GM19193 (cell line): Measurements from ENCODE around the gene TMEM214.

ENCODE experiments used
- POLR2A ChIP-seq: IDR thresholded peaks from 4 replicates; pipeline ENCODE4 v1.6.1; 2011; ENCODE audit not compliant: insufficient read depth, insufficient read length; ENCODE audit errors: extremely low read depth

Gene TMEM214

DNA sequence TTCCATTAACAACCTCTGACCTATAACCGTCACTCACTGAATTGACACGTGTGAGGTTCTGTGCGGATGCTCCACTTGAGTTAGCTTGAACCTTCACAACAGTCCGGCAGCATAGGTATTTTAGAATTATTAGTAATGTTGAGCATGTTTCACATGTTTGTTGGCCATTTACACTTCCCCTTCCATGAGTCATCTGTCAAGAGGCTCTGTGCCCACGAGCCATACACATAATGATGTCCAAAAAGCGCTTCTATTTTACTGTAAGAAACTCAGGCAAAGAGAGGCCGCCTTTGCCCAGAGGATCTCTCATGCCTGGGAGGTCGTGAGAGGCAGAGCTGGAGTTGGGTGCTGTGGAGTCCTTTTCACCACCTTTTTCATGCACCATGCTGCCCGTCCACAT lies 28.9 kb upstream of the TMEM214 start:
- no peak for TF ChIP-seq POLR2A

GRCh38 chr2:27006602-27007415 lies 26.0 kb upstream of the TMEM214 start:
- TF ChIP-seq POLR2A, result no peak

- TF ChIP-seq POLR2A, result no peak
Observed at GRCh38 chr2:27007416-27008374, 25.1 kb upstream of the TMEM214 start.

DNA sequence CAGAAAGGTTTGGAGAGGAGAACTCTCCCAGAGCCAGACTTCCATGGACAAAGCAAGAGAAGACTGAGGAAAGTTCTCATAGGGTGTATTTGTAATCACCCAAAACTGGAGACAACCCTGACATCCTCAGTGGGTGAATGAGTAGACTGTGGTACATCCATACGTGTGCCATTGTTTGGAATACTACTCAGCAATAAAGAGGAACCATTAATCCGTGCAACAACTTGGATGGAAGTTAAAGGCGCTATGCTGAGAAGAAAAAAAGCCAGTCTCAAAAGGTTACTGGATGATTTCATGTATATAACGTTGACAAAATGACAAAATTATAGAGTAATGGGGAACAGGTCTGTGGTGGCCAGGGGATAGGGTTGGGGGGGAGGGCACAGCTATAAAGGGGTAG lies 24.1 kb upstream of the TMEM214 start:
- TF ChIP-seq POLR2A, result no peak

DNA sequence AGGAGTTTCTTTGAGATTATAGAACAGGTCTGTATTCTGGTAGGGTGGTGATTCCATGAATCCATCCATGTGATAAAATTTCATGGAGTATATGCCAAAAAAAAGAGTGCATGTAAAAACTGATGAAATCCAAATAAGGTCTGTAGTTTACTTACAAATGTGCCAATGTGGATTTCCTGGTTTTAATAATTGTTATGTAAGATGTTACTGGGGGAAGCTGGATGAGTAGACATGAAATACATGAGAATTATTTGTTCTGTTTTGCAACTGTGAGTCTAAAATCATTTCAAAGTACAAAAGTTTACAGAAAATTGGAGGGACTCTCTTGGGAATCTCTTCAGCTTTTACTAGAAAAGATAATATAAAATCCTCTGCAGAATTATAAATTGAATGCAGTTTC lies 23.7 kb upstream of the TMEM214 start:
- no peak for TF ChIP-seq POLR2A

GRCh38 chr2:27009716-27010115 lies 23.0 kb upstream of the TMEM214 start:
- no peak for TF ChIP-seq POLR2A

DNA sequence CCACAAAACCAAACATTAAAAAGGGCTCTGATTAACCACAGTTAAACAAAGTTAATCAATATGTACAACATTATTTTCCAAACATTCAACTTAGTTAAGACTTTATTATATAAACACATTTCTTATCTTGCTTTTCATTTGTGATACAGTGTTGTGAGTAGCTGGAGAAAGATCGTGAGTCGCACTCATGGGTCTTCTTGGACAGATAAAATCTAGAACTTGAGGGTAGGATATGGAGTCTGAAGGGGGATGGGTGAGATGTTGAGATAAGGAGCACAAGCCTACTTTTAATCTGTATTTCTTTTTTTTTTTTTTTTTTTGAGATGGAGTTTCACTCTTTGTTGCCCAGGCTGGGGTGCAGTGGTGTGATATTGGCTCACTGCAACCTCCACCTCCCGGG lies 22.6 kb upstream of the TMEM214 start:
- TF ChIP-seq POLR2A, result no peak

GRCh38 chr2:27013738-27014137 lies 19.0 kb upstream of the TMEM214 start:
- TF ChIP-seq POLR2A, result no peak

DNA sequence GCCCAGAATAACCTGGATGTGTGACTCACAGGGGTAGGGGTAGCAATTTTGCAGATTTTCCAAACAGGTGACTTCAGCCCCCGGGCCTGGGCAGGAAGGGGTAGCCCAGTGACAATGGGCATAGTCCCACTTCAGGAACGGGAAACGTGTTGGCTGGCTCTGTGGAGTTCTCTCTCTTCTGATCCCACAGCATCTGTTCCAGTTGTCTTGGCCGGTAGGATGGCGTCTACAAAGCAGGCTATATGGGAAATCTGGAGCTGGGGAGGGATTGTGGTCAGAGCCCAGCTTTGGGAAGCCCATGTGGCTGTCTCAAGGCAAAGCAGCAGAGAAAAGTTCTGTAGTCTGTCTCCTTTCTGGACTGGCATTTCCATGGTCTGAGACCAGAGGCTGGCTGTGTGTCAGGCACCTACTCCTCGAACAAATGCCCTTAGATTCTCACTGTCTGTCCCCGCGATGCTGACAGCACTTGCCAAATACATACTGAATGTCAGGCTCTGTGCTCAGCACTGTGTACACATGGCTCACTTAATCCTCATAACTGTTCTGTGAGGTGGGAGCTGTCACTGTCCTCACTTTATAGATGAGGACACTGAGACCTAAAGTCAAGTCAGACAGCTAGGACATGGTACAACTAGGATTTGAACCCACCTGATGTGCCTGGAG lies 17.9 kb upstream of the TMEM214 start:
- no peak for TF ChIP-seq POLR2A

DNA sequence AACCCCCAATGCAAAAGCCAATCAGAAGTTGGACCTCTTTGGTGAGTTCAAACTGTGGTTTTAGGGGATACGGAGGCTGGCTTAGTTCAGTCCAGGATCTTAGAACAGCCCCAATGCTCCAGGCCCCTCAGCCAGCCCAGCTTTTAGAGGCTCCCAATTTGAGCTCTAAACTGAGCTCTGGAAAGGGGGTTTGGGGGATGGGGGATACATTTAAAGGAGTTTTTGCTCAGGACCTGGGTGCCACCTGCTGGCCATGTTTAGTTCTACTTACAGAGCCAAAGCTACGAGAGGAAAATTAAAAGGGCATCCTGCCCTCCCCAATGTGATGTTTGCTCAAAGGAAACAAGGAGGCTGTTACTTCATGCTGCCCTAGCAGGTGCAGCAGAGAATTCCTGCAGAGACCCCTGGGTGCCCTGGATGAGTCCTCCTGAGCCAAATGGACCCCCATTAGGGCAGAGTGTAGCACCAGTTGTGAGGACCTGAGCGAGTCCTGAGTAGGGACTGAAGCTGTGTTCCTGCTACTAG lies 15.9 kb upstream of the TMEM214 start:
- no peak for TF ChIP-seq POLR2A

- no peak for TF ChIP-seq POLR2A
Observed at GRCh38 chr2:27018142-27018541, 14.6 kb upstream of the TMEM214 start.

- TF ChIP-seq POLR2A, result no peak
Observed at GRCh38 chr2:27019459-27019858, 13.3 kb upstream of the TMEM214 start.

- TF ChIP-seq POLR2A, result no peak
Observed at GRCh38 chr2:27019931-27020855, 12.6 kb upstream of the TMEM214 start.
